ENCODE results near the gene TLE5.
A peak's percentile ranks its signal among the peaks of the same experiment; 100 is the strongest.

The TLE5 gene

GRCh38 chr19:3028305-3029064 lies 33.8 kb downstream of the TLE5 start:
- Histone ChIP-seq H3K36me3 (ENCODE audit: control insufficient read depth, insufficient read depth, low read length, severe bottlenecking) (no peaks in the 10 kb centered on the region), H3K9me3 (ENCODE audit: control insufficient read depth, low read length) (no peaks in the 10 kb centered on the region), H3K27me3 (replicated peaks; ENCODE audit: control insufficient read depth, insufficient read depth, low read length) (peaks cover 23% of the 10 kb centered on the region), H3K4me1 (ENCODE audit: control insufficient read depth, insufficient read depth, low read length) (no peaks in the 10 kb centered on the region), H3K4me3 (ENCODE audit: low read length) (peak overlapping the region; percentile 66), H3K9ac (ENCODE audit: low read length) (peak overlapping the region; percentile 72)
- no peak for DNase-seq (ENCODE audit: low read depth)

GRCh38 chr19:3027981-3028304 lies 34.4 kb downstream of the TLE5 start:
- H3K36me3 ChIP-seq (ENCODE audit: control insufficient read depth, insufficient read depth, low read length, severe bottlenecking), result no peaks in the 10 kb centered on the region
- no peaks in the 10 kb centered on the region for H3K4me1 ChIP-seq (ENCODE audit: control insufficient read depth, insufficient read depth, low read length)
- no peak for DNase-seq (ENCODE audit: low read depth)
- H3K4me3 ChIP-seq (ENCODE audit: low read length), result no peak overlapping the region
- no peaks in the 10 kb centered on the region for H3K9me3 ChIP-seq (ENCODE audit: control insufficient read depth, low read length)
- no peak overlapping the region for H3K9ac ChIP-seq (ENCODE audit: low read length)
- peaks cover 23% of the 10 kb centered on the region for H3K27me3 ChIP-seq (replicated peaks; ENCODE audit: control insufficient read depth, insufficient read depth, low read length)

GRCh38 chr19:3027292-3027691 lies 35.0 kb downstream of the TLE5 start:
- Histone ChIP-seq H3K9ac (ENCODE audit: low read length) (no peak overlapping the region), H3K4me1 (ENCODE audit: control insufficient read depth, insufficient read depth, low read length) (no peaks in the 10 kb centered on the region), H3K27me3 (replicated peaks; ENCODE audit: control insufficient read depth, insufficient read depth, low read length) (peaks cover 23% of the 10 kb centered on the region), H3K4me3 (ENCODE audit: low read length) (no peak overlapping the region), H3K36me3 (ENCODE audit: control insufficient read depth, insufficient read depth, low read length, severe bottlenecking) (no peaks in the 10 kb centered on the region), H3K9me3 (ENCODE audit: control insufficient read depth, low read length) (no peaks in the 10 kb centered on the region)
- DNase-seq (ENCODE audit: low read depth), result no peak

- DNase-seq (ENCODE audit: low read depth), result no peak
- no peaks in the 10 kb centered on the region for H3K36me3 ChIP-seq (ENCODE audit: control insufficient read depth, insufficient read depth, low read length, severe bottlenecking)
- no peak overlapping the region for H3K9ac ChIP-seq (ENCODE audit: low read length)
- no peaks in the 10 kb centered on the region for H3K4me1 ChIP-seq (ENCODE audit: control insufficient read depth, insufficient read depth, low read length)
- no peaks in the 10 kb centered on the region for H3K9me3 ChIP-seq (ENCODE audit: control insufficient read depth, low read length)
- no peak overlapping the region for H3K4me3 ChIP-seq (ENCODE audit: low read length)
- peaks cover 23% of the 10 kb centered on the region for H3K27me3 ChIP-seq (replicated peaks; ENCODE audit: control insufficient read depth, insufficient read depth, low read length)
These were observed 35.5 kb downstream of the TLE5 start for GRCh38 chr19:3026768-3027167.

- Histone ChIP-seq H3K4me3 (ENCODE audit: low read length) (no peak overlapping the region), H3K9ac (ENCODE audit: low read length) (no peak overlapping the region), H3K4me1 (ENCODE audit: control insufficient read depth, insufficient read depth, low read length) (no peaks in the 10 kb centered on the region), H3K36me3 (ENCODE audit: control insufficient read depth, insufficient read depth, low read length, severe bottlenecking) (no peaks in the 10 kb centered on the region), H3K27me3 (replicated peaks; ENCODE audit: control insufficient read depth, insufficient read depth, low read length) (peaks cover 22% of the 10 kb centered on the region), H3K9me3 (ENCODE audit: control insufficient read depth, low read length) (no peaks in the 10 kb centered on the region)
- no peak for DNase-seq (ENCODE audit: low read depth)
These were observed 36.8 kb downstream of the TLE5 start for GRCh38 chr19:3025549-3025886.

- DNase-seq (ENCODE audit: low read depth), result no peak
- H3K9me3 ChIP-seq (ENCODE audit: control insufficient read depth, low read length), result no peaks in the 10 kb centered on the region
- no peak overlapping the region for H3K4me3 ChIP-seq (ENCODE audit: low read length)
- no peaks in the 10 kb centered on the region for H3K4me1 ChIP-seq (ENCODE audit: control insufficient read depth, insufficient read depth, low read length)
- no peak overlapping the region for H3K9ac ChIP-seq (ENCODE audit: low read length)
- no peaks in the 10 kb centered on the region for H3K36me3 ChIP-seq (ENCODE audit: control insufficient read depth, insufficient read depth, low read length, severe bottlenecking)
- H3K27me3 ChIP-seq (replicated peaks; ENCODE audit: control insufficient read depth, insufficient read depth, low read length), result peaks cover 20% of the 10 kb centered on the region
These were observed 37.3 kb downstream of the TLE5 start for GRCh38 chr19:3024870-3025548.

- Histone ChIP-seq H3K4me1 (ENCODE audit: control insufficient read depth, insufficient read depth, low read length) (no peaks in the 10 kb centered on the region), H3K4me3 (ENCODE audit: low read length) (no peak overlapping the region), H3K9ac (ENCODE audit: low read length) (no peak overlapping the region), H3K36me3 (ENCODE audit: control insufficient read depth, insufficient read depth, low read length, severe bottlenecking) (no peaks in the 10 kb centered on the region), H3K27me3 (replicated peaks; ENCODE audit: control insufficient read depth, insufficient read depth, low read length) (peaks cover 15% of the 10 kb centered on the region), H3K9me3 (ENCODE audit: control insufficient read depth, low read length) (no peaks in the 10 kb centered on the region)
- DNase-seq (ENCODE audit: low read depth), result no peak
These were observed 37.8 kb downstream of the TLE5 start for GRCh38 chr19:3024509-3024869.

- no peak overlapping the region for H3K9ac ChIP-seq (ENCODE audit: low read length)
- no peak for DNase-seq (ENCODE audit: low read depth)
- peaks cover 3% of the 10 kb centered on the region for H3K27me3 ChIP-seq (replicated peaks; ENCODE audit: control insufficient read depth, insufficient read depth, low read length)
- no peaks in the 10 kb centered on the region for H3K36me3 ChIP-seq (ENCODE audit: control insufficient read depth, insufficient read depth, low read length, severe bottlenecking)
- no peaks in the 10 kb centered on the region for H3K9me3 ChIP-seq (ENCODE audit: control insufficient read depth, low read length)
- H3K4me3 ChIP-seq (ENCODE audit: low read length), result no peak overlapping the region
- no peaks in the 10 kb centered on the region for H3K4me1 ChIP-seq (ENCODE audit: control insufficient read depth, insufficient read depth, low read length)
These were observed 41.9 kb downstream of the TLE5 start for GRCh38 chr19:3020321-3020960.

GRCh38 chr19:3019211-3019854 lies 43.0 kb downstream of the TLE5 start:
- Histone ChIP-seq H3K4me1 (ENCODE audit: control insufficient read depth, insufficient read depth, low read length) (no peaks in the 10 kb centered on the region), H3K36me3 (ENCODE audit: control insufficient read depth, insufficient read depth, low read length, severe bottlenecking) (no peaks in the 10 kb centered on the region), H3K4me3 (ENCODE audit: low read length) (no peak overlapping the region), H3K27me3 (replicated peaks; ENCODE audit: control insufficient read depth, insufficient read depth, low read length) (peaks cover 3% of the 10 kb centered on the region), H3K9ac (ENCODE audit: low read length) (no peak overlapping the region), H3K9me3 (ENCODE audit: control insufficient read depth, low read length) (no peaks in the 10 kb centered on the region)
- no peak for DNase-seq (ENCODE audit: low read depth)

- Histone ChIP-seq H3K9ac (ENCODE audit: low read length) (no peak overlapping the region), H3K4me1 (ENCODE audit: control insufficient read depth, insufficient read depth, low read length) (no peaks in the 10 kb centered on the region), H3K4me3 (ENCODE audit: low read length) (no peak overlapping the region), H3K36me3 (ENCODE audit: control insufficient read depth, insufficient read depth, low read length, severe bottlenecking) (no peaks in the 10 kb centered on the region), H3K27me3 (replicated peaks; ENCODE audit: control insufficient read depth, insufficient read depth, low read length) (peaks cover 3% of the 10 kb centered on the region), H3K9me3 (ENCODE audit: control insufficient read depth, low read length) (no peaks in the 10 kb centered on the region)
- no peak for DNase-seq (ENCODE audit: low read depth)
These were observed 44.4 kb downstream of the TLE5 start for GRCh38 chr19:3017923-3018322.

All from adipocyte (in vitro differentiated cells).